Large intestine (tissue), 12 donors: ENCODE measurements around the gene IFNLR1. TPM values are rescaled to one million over a fixed set of nuclear protein-coding genes. Genes with fewer than 3 reads are reported as not detected.

Experiments used
- DNase-seq, 2 donors: peaks; one replicate each; pipeline versions ENCODE4 v3.0.0 to v3.0.0-alpha.2; 2013
- H3K27ac ChIP-seq: one replicate; pipeline ENCODE4 v1.5.1; 2013; ENCODE audit warnings: low read length
- H3K27me3 ChIP-seq: 2 replicates; pipeline ENCODE4 v1.6.1; 2013; ENCODE audit warnings: low read length; ENCODE audit not compliant: control insufficient read depth, insufficient read depth
- H3K36me3 ChIP-seq: 2 replicates; pipeline ENCODE4 v1.6.1; 2013; ENCODE audit warnings: low read length; ENCODE audit not compliant: control insufficient read depth, insufficient read depth
- H3K4me1 ChIP-seq: one replicate; pipeline ENCODE4 v1.6.1; 2013; ENCODE audit warnings: low read length; ENCODE audit not compliant: control insufficient read depth, insufficient read depth
- H3K4me3 ChIP-seq: one replicate; pipeline ENCODE4 v1.5.1; 2013; ENCODE audit warnings: low read length
- H3K9me3 ChIP-seq: one replicate; pipeline ENCODE4 v1.6.1; 2013; ENCODE audit warnings: mild to moderate bottlenecking, low read depth, low read length, moderate library complexity; ENCODE audit not compliant: control insufficient read depth
- WGBS: methylation state at CpG from one replicate; pipeline ENCODE4 v1.1.5; 2013; ENCODE audit warnings: low lambda C conversion rate; ENCODE audit not compliant: insufficient coverage; 5-methylcytosine and 5-hydroxymethylcytosine counted together
- long read RNA-seq, 11 donors: transcript quantifications; one replicate each; lab custom pipeline, GENCODE V29; 2026
- polyA plus RNA-seq: library from polyadenylated mRNA; unstranded; fragments of 120-200 nt; gene quantifications from one replicate; pipeline ENCODE4 v1.2.1, GENCODE V29; 2013

IFNLR1 gene
- 11.7 TPM for polyA plus RNA-seq
- long read RNA-seq, donor 1: 0 reads
- long read RNA-seq, donor 2, full-length matches to known transcripts: 2 of 2 reads
- long read RNA-seq, donor 2, partial matches to known transcripts: 0 of 2 reads
- long read RNA-seq, donor 2, other reads (novel, unspliced or antisense): 0 of 2 reads
- long read RNA-seq, donor 3: 0 reads
- long read RNA-seq, donor 4: 0 reads
- long read RNA-seq, donor 5, full-length matches to known transcripts: 1 of 1 reads
- long read RNA-seq, donor 5, partial matches to known transcripts: 0 of 1 reads
- long read RNA-seq, donor 5, other reads (novel, unspliced or antisense): 0 of 1 reads
- long read RNA-seq, donor 6, full-length matches to known transcripts: 2 of 2 reads
- long read RNA-seq, donor 6, partial matches to known transcripts: 0 of 2 reads
- long read RNA-seq, donor 6, other reads (novel, unspliced or antisense): 0 of 2 reads
- long read RNA-seq, donor 7, full-length matches to known transcripts: 1 of 1 reads
- long read RNA-seq, donor 7, partial matches to known transcripts: 0 of 1 reads
- long read RNA-seq, donor 7, other reads (novel, unspliced or antisense): 0 of 1 reads
- long read RNA-seq, donor 8: 0 reads
- long read RNA-seq, donor 9: 0 reads
- long read RNA-seq, donor 10, full-length matches to known transcripts: 2 of 2 reads
- long read RNA-seq, donor 10, partial matches to known transcripts: 0 of 2 reads
- long read RNA-seq, donor 10, other reads (novel, unspliced or antisense): 0 of 2 reads
- long read RNA-seq, donor 11, partial matches to known transcripts: 0 of 1 reads
- long read RNA-seq, donor 11, other reads (novel, unspliced or antisense): 0 of 1 reads

- Histone ChIP-seq H3K4me1 (peaks cover 52% of the 10 kb centered on the region), H3K27me3 (peaks cover 13% of the 10 kb centered on the region), H3K27ac (peak within 1 kb of the TSS; percentile 92), H3K4me3 (peak within 1 kb of the TSS; percentile 70), H3K9me3 (peaks cover 2% of the 10 kb centered on the region), H3K36me3 (no peaks in the 10 kb centered on the region)
- DNase-seq: peak; percentile 83 to 90
- WGBS: no CpG with 5 or more reads among the region's 74 CpGs
Measured at GRCh38 chr1:24186993-24187790, at the start of gene IFNLR1. IFNLR1 (minus strand) TSS chr1:24187289; CDS start chr1:24187248, 41 bp downstream.

DNA sequence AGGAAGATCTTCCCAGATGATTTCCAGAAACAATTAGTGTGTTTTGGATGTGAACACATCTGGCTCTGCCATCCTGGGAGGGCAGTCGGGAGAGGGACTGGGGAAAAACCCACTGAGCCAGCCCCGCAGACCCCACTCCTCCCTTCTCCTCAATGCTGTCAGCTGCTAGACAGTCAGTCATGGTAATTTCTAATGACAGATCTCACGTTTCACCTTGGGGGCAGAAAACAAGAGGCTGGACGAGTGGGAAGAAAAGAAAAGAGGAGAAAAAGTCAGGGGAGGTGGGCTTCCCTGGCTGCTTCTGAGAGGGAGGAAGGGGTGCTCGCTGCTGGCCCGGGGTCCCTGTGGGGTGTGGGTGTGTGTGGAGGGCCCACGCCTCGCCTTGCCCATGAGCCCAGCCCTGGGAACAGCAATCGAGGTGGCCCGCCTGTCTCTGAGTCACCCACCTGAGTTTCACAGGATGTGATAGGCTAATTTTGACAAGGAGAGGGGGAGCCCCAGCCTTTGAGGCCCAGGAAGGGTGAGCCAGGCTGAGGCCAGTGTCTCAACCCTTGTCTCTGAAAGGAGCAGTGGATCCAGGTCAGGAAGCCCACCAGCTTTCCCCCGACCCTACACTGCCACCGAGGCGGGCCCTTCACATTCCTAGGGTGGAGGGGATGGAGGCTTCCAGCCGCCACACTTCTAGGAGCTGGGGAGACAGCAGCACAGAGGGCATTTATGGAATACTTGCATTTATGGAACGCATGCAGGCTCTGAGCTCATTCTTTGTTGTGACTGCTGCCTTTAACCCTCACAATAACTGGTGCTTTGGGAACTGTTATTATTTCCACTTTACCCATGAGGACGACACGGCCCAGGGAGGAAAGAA, 49.1 kb upstream of the IFNLR1 start:
- Histone ChIP-seq H3K27me3 (no peaks in the 10 kb centered on the region), H3K9me3 (no peaks in the 10 kb centered on the region), H3K27ac (peak overlapping the region; percentile 13), H3K36me3 (no peaks in the 10 kb centered on the region), H3K4me1 (peaks cover 19% of the 10 kb centered on the region), H3K4me3 (no peak overlapping the region)
- peak; percentile 58 to 80 for DNase-seq
- no CpG with 5 or more reads among the region's 17 CpGs for WGBS

DNA sequence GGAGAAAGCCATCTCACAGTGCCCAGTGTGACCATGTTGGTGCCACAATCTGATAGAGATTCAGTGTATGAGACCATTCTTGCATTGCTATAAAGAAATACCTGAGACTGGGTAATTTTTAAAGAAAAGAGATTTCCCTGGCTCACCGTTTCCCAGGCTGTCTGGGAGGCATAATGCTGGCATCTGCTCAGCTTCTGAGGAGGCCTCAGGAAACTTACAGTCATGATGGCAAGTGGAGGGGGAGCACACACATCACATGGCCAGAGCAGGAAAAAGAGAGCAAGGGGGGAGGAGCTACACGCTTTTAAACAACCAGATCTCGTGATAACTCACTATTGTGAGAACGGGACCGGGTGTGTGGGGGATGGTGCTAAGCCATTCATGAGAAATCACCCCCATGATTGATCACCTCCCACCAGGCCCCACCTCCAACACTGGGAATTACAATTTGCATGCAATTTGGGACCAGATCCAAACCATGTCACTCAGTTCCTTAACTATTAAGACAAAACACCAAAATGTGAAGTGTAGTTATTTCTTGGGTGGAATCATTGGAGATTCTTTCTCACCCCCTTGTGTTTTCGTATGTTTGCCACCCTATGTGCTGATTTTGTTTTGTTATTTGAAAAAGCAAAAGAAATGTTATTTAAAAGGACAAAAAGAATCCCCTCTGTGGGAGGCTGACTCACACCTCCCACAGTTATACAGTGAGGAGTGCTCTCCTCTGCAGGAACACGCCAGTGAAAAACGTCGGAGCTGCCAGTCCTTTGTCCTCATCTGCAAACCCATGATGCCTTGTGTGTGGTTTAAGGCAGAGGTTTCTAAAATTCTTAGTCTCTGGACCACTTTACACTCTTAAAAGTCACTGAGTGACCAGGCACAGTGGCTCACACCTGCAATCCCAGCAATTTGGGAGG, 46.9 kb upstream of the IFNLR1 start:
- H3K36me3 ChIP-seq: no peaks in the 10 kb centered on the region
- no CpG with 5 or more reads among the region's 9 CpGs for WGBS

GRCh38 chr1:24231701-24232100, 44.6 kb upstream of the IFNLR1 start:
- no CpG with 5 or more reads among the region's 3 CpGs for WGBS
- Histone ChIP-seq H3K27me3 (no peaks in the 10 kb centered on the region), H3K36me3 (no peaks in the 10 kb centered on the region), H3K4me1 (peaks cover 9% of the 10 kb centered on the region), H3K9me3 (no peaks in the 10 kb centered on the region), H3K27ac (no peak overlapping the region), H3K4me3 (no peak overlapping the region)
- no peak for DNase-seq

More for the DNA sequence above, 46.9 kb upstream of the IFNLR1 start:
- peaks cover 19% of the 10 kb centered on the region for H3K4me1 ChIP-seq
- no peak for DNase-seq
- no peaks in the 10 kb centered on the region for H3K9me3 ChIP-seq
- H3K4me3 ChIP-seq: no peak overlapping the region
- H3K27ac ChIP-seq: no peak overlapping the region
- H3K27me3 ChIP-seq: no peaks in the 10 kb centered on the region

- peaks cover 19% of the 10 kb centered on the region for H3K4me1 ChIP-seq
- no peak for DNase-seq
- no peaks in the 10 kb centered on the region for H3K9me3 ChIP-seq
- no peak overlapping the region for H3K4me3 ChIP-seq
- no peaks in the 10 kb centered on the region for H3K36me3 ChIP-seq
- H3K27me3 ChIP-seq: no peaks in the 10 kb centered on the region
- no peak overlapping the region for H3K27ac ChIP-seq
- WGBS: 69% methylated on average over 3 of the region's 4 CpGs
Measured at GRCh38 chr1:24228311-24228710, 41.2 kb upstream of the IFNLR1 start.

GRCh38 chr1:24226749-24227148, 39.7 kb upstream of the IFNLR1 start:
- H3K9me3 ChIP-seq: no peaks in the 10 kb centered on the region
- no peaks in the 10 kb centered on the region for H3K36me3 ChIP-seq
- H3K27me3 ChIP-seq: no peaks in the 10 kb centered on the region
- no peak overlapping the region for H3K27ac ChIP-seq
- no peak overlapping the region for H3K4me3 ChIP-seq
- no peak for DNase-seq
- no CpG with 5 or more reads among the region's 5 CpGs for WGBS
- H3K4me1 ChIP-seq: peaks cover 32% of the 10 kb centered on the region

DNA sequence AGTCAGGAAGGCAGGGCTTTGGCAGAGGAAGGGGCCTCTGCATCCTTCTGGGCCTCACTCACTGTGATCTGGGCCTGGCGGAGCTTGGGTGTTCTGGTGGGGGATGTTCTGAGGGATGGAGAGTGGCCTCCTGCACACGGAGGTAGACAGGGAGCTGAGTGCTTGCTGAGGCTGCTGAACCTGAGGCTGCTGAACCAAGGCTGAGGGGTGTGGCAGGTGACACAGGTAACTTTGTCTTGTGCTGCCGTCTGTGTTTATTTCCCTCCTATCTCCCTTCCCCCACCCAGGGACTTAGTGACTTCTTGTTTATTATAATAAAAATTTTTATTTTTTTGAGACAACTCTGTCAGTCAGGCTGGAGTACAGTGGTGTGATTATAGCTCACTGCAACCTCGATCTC, 37.7 kb upstream of the IFNLR1 start:
- H3K4me3 ChIP-seq: no peak overlapping the region
- no peaks in the 10 kb centered on the region for H3K27me3 ChIP-seq
- H3K27ac ChIP-seq: peak overlapping the region; percentile 77
- no CpG with 5 or more reads among the region's 4 CpGs for WGBS
- peak; percentile 65 to 84 for DNase-seq
- peaks cover 33% of the 10 kb centered on the region for H3K4me1 ChIP-seq
- no peaks in the 10 kb centered on the region for H3K36me3 ChIP-seq
- H3K9me3 ChIP-seq: no peaks in the 10 kb centered on the region

GRCh38 chr1:24224086-24224485, 37.0 kb upstream of the IFNLR1 start:
- H3K9me3 ChIP-seq: no peaks in the 10 kb centered on the region
- H3K4me3 ChIP-seq: no peak overlapping the region
- WGBS: no CpG with 5 or more reads among the region's 2 CpGs
- DNase-seq: peak; percentile 76 to 91
- H3K36me3 ChIP-seq: no peaks in the 10 kb centered on the region
- H3K27me3 ChIP-seq: no peaks in the 10 kb centered on the region
- H3K4me1 ChIP-seq: peaks cover 33% of the 10 kb centered on the region
- H3K27ac ChIP-seq: peak overlapping the region; percentile 77

- Histone ChIP-seq H3K27ac (peak overlapping the region; percentile 77), H3K27me3 (no peaks in the 10 kb centered on the region), H3K36me3 (no peaks in the 10 kb centered on the region), H3K4me3 (no peak overlapping the region), H3K4me1 (peaks cover 33% of the 10 kb centered on the region), H3K9me3 (no peaks in the 10 kb centered on the region)
- peak; percentile 80 to 91 for DNase-seq
- WGBS: no CpG with 5 or more reads among the region's 1 CpG
Measured at GRCh38 chr1:24222793-24223192, 35.7 kb upstream of the IFNLR1 start.
